HepG2 (cell line): ENCODE data around the gene TBCD. TPM values are rescaled to one million over a fixed set of nuclear protein-coding genes. Genes with fewer than 3 reads are reported as not detected.

ENCODE experiments used
- BCL3 ChIP-seq: sonication (generic); formaldehyde crosslinking; IDR thresholded peaks from 2 replicates; pipeline ENCODE4 v1.5.1; 2020; ENCODE audit warnings: mild to moderate bottlenecking, missing genetic modification reagents, moderate library complexity
- EED ChIP-seq: sonication (generic); formaldehyde crosslinking; IDR thresholded peaks from 2 replicates; pipeline ENCODE4 v1.5.0; 2020; ENCODE audit warnings: mild to moderate bottlenecking, missing genetic modification reagents
- HNF1B ChIP-seq: sonication (generic); formaldehyde crosslinking; IDR thresholded peaks from 2 replicates; pipeline ENCODE4 v1.5.1; 2020; ENCODE audit warnings: mild to moderate bottlenecking, moderate library complexity, missing genetic modification reagents
- ISX ChIP-seq: sonication (generic); formaldehyde crosslinking; conservative IDR thresholded peaks from 2 replicates; pipeline ENCODE4 v1.5.0; 2020; ENCODE audit warnings: missing genetic modification reagents
- KIAA2018 ChIP-seq: sonication (generic); formaldehyde crosslinking; IDR thresholded peaks from 2 replicates; pipeline ENCODE4 v1.5.0; 2020; ENCODE audit warnings: mild to moderate bottlenecking, missing genetic modification reagents, borderline replicate concordance
- KLF11 ChIP-seq: IDR thresholded peaks from 2 replicates; pipeline ENCODE4 v1.6.1; 2016; ENCODE audit warnings: missing compliant biosample characterization
- MED8 ChIP-seq: sonication (generic); formaldehyde crosslinking; IDR thresholded peaks from 2 replicates; pipeline ENCODE4 v1.8.1; 2023; ENCODE audit warnings: mild to moderate bottlenecking, missing genetic modification reagents; ENCODE audit not compliant: insufficient replicate concordance
- ONECUT2 ChIP-seq: sonication (generic); formaldehyde crosslinking; IDR thresholded peaks from 2 replicates; pipeline ENCODE4 v1.4.0; 2020; ENCODE audit warnings: missing genetic modification reagents
- SMAD1 ChIP-seq: sonication (generic); formaldehyde crosslinking; IDR thresholded peaks from 2 replicates; pipeline ENCODE4 v1.4.0; 2020; ENCODE audit warnings: missing genetic modification reagents, low read depth, mild to moderate bottlenecking, borderline replicate concordance
- SOX6 ChIP-seq, 2 experiments: fragments of 450-650 bp in 1 of 2; sonication (generic) in 1 of 2; formaldehyde crosslinking in 1 of 2; IDR thresholded peaks; 2 replicates each; pipeline versions ENCODE4 v1.4.0 to v1.6.1; 2017 to 2020; ENCODE audit warnings: antibody characterized with exemption in 1 of 2, mild to moderate bottlenecking in 1 of 2, missing genetic modification reagents in 1 of 2
- TFDP2 ChIP-seq: sonication (generic); formaldehyde crosslinking; IDR thresholded peaks from 2 replicates; pipeline ENCODE4 v1.4.0; 2020; ENCODE audit warnings: missing genetic modification reagents
- ZNF138 ChIP-seq: sonication (generic); formaldehyde crosslinking; IDR thresholded peaks from 2 replicates; pipeline ENCODE4 v1.5.0; 2020; ENCODE audit warnings: mild to moderate bottlenecking, low read depth, missing genetic modification reagents
- ZNF629 ChIP-seq: sonication (generic); formaldehyde crosslinking; conservative IDR thresholded peaks from 2 replicates; pipeline ENCODE4 v1.5.0; 2020; ENCODE audit warnings: missing genetic modification reagents
- ZNF709 ChIP-seq: sonication (generic); formaldehyde crosslinking; IDR thresholded peaks from 2 replicates; pipeline ENCODE4 v1.5.0; 2020; ENCODE audit warnings: mild to moderate bottlenecking, missing genetic modification reagents
- ZNF816 ChIP-seq: sonication (generic); formaldehyde crosslinking; IDR thresholded peaks from 2 replicates; pipeline ENCODE4 v1.8.0; 2022; ENCODE audit warnings: missing genetic modification reagents, mild to moderate bottlenecking, borderline replicate concordance
- polyA plus RNA-seq, 8 experiments: library from polyadenylated mRNA; depleted of rRNA in 3 of 8; stranded (reverse) in 7 of 8; unstranded in 1 of 8; fragments of >200 nt; fragmentation: Illumina TruSeq in 4 of 8; extraction: Trizol in 4 of 8; gene quantifications; 2 replicates each; pipeline versions ENCODE4 v1.2.1 to v1.2.3, GENCODE V29; 2011 to 2016; ENCODE audit warnings: low read depth in 4 of 8, missing spikeins in 1 of 8, mixed read lengths in 1 of 8; ENCODE audit not compliant: insufficient read depth in 1 of 8
- total RNA-seq, 5 experiments: library from RNA; depleted of rRNA; stranded (reverse); fragments of >200 nt; fragmentation: Illumina TruSeq; extraction: Trizol; gene quantifications; 2 replicates each; pipeline ENCODE4 v1.2.3, GENCODE V29; 2016; ENCODE audit warnings: low read depth in 1 of 5

TBCD gene
- total and polyA plus RNA-seq, 2 of the 13 experiments (the other 11 are each of a cell fraction or from before 2014, with no cell fraction given): 33.9 to 54.8 TPM

- TF ChIP-seq KIAA2018 (CRISPR knock-in tag): peak; percentile 97; the same call in 1 of the 2 replicates
- TF ChIP-seq EED (CRISPR knock-in tag): peak; percentile 97
- peak; percentile 73 for TF ChIP-seq MED8 (CRISPR knock-in tag)
- TF ChIP-seq BCL3 (CRISPR knock-in tag): peak; percentile 99
- TF ChIP-seq ZNF629 (CRISPR knock-in tag): peak; percentile 75; the same call in 1 of the 2 replicates
- peak; percentile 99 for TF ChIP-seq ZNF709 (CRISPR knock-in tag)
- peak; percentile 72; the same call in 1 of the 2 replicates for TF ChIP-seq ZNF816 (CRISPR knock-in tag)
- TF ChIP-seq ZNF138 (CRISPR knock-in tag): peak; percentile 97
- peak; percentile 96; the same call in 1 of the 2 replicates for TF ChIP-seq SMAD1 (CRISPR knock-in tag)
- peak; percentile 96 for TF ChIP-seq ISX (CRISPR knock-in tag)
- peak; percentile 75 for TF ChIP-seq ONECUT2 (CRISPR knock-in tag)
- peak; percentile 99 for TF ChIP-seq HNF1B
- peak; percentile 100 for TF ChIP-seq KLF11
- TF ChIP-seq SOX6 (IDR thresholded peaks at IDR 0.05): no peak
- peak; percentile 96 for TF ChIP-seq SOX6 (CRISPR knock-in tag; IDR thresholded peaks at IDR 0.05)
- peak; percentile 97 for TF ChIP-seq TFDP2 (CRISPR knock-in tag)
Measured at GRCh38 chr17:82737967-82738877, 13.6 kb upstream of the TBCD start (continued).
